Keratinocyte (primary cell): ENCODE data around the gene FAM135A.
"Not testable (repeated sequence)": the region's sequence is repeated elsewhere in the genome, so short reads cannot be mapped to it uniquely, and the experiment has no call there.

Experiments used
- EZH2 ChIP-seq: IDR thresholded peaks from one replicate; pipeline ENCODE4 v1.6.1; 2012; ENCODE audit warnings: inconsistent platforms, mild to moderate bottlenecking, low read length, moderate library complexity
- TF ChIP-seq, protein P1 (sequence below), 3 experiments: IDR thresholded peaks in 1 of 3; conservative IDR thresholded peaks in 1 of 3; optimal IDR thresholded peaks in 1 of 3; 2 replicates in 2 of 3; 3 replicates in 1 of 3; pipeline versions ENCODE3 to v1.5.1; 2011; ENCODE audit warnings: low read length in 3 of 3, mild to moderate bottlenecking in 3 of 3, moderate library complexity in 2 of 3, control low read depth in 1 of 3, inconsistent platforms in 1 of 3; ENCODE audit not compliant: insufficient read depth in 2 of 3; ENCODE audit errors: extremely low read depth in 1 of 3

DNA sequence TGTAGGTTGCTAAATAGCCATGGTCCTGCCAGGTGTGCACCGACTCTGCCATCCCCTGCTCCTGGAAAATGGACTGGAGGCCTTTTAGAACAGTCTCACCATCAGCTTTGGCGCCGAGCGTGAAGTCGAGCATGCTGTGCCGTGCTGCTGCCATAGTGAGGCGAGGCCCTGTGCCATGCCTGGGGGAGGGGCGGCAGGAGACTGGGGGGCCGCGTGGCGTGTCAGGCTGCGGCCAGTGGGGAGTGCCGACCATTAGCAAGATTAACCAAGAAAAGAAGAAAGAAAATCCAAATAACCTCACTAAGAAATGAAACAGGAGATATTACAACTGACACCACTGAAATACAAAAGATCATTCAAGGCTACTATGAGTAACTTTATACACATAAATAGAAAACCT lies 195.9 kb downstream of the FAM135A start:
- TF ChIP-seq, protein P1, sequence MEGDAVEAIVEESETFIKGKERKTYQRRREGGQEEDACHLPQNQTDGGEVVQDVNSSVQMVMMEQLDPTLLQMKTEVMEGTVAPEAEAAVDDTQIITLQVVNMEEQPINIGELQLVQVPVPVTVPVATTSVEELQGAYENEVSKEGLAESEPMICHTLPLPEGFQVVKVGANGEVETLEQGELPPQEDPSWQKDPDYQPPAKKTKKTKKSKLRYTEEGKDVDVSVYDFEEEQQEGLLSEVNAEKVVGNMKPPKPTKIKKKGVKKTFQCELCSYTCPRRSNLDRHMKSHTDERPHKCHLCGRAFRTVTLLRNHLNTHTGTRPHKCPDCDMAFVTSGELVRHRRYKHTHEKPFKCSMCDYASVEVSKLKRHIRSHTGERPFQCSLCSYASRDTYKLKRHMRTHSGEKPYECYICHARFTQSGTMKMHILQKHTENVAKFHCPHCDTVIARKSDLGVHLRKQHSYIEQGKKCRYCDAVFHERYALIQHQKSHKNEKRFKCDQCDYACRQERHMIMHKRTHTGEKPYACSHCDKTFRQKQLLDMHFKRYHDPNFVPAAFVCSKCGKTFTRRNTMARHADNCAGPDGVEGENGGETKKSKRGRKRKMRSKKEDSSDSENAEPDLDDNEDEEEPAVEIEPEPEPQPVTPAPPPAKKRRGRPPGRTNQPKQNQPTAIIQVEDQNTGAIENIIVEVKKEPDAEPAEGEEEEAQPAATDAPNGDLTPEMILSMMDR (optimal IDR thresholded peaks at IDR 0.05 in 1 of 3, IDR thresholded peaks at IDR 0.05 in 1 of 3, conservative IDR thresholded peaks at IDR 0.05 in 1 of 3; ENCODE audit: extremely low read depth in 1 of 3, insufficient read depth in 2 of 3, low read length in 3 of 3) = not testable (repeated sequence)
- not testable (repeated sequence) for TF ChIP-seq EZH2
